Activated T-helper 1 cell treated with anti-CD3 and anti-CD28 coated beads, Interleukin-12 subunit alpha, Interleukin-12 subunit beta, Interleukin-2, Interleukin-4 antibody, amounts not matched to agents 30 ng/mL and 10 ng/mL and 1 ng/mL, durations not matched to agents 14 hours and 24 hours and 36 hours (primary cell): Measurements from ENCODE around the gene TEPSIN. TPM values are rescaled to one million over a fixed set of nuclear protein-coding genes. Genes with fewer than 3 reads are reported as not detected.

Experiments used
- DNase-seq: peaks from one replicate; pipeline ENCODE4 v3.0.0; 2021; ENCODE audit warnings: low spot score
- H3K27ac Mint-ChIP-seq: one replicate; pipeline ENCODE4 v1.8.0; 2021; ENCODE audit warnings: mild to moderate bottlenecking, mixed read lengths
- H3K27me3 Mint-ChIP-seq: one replicate; pipeline ENCODE4 v1.8.0; 2022; ENCODE audit warnings: mild to moderate bottlenecking, moderate library complexity, mixed read lengths; ENCODE audit not compliant: insufficient read depth
- H3K36me3 Mint-ChIP-seq: one replicate; pipeline ENCODE4 v1.8.0; 2021; ENCODE audit warnings: low read depth, mixed read lengths
- H3K4me1 Mint-ChIP-seq: one replicate; pipeline ENCODE4 v1.8.0; 2021; ENCODE audit warnings: low read depth, mixed read lengths
- H3K4me3 Mint-ChIP-seq: one replicate; pipeline ENCODE4 v1.8.0; 2021; ENCODE audit warnings: mild to moderate bottlenecking, moderate library complexity, mixed read lengths
- H3K9me3 Mint-ChIP-seq: one replicate; pipeline ENCODE4 v1.8.0; 2021; ENCODE audit warnings: mixed read lengths
- intact Hi-C: fragments of 100-400 bp; cut with micrococcal nuclease; formaldehyde crosslinking; loops from one replicate; pipeline ENCODE4 v1.15.1; 2024
- total RNA-seq: library from RNA; stranded (reverse); gene quantifications from 2 replicates; pipeline ENCODE4 v1.2.3, GENCODE V29; 2022

TEPSIN gene, protein sequence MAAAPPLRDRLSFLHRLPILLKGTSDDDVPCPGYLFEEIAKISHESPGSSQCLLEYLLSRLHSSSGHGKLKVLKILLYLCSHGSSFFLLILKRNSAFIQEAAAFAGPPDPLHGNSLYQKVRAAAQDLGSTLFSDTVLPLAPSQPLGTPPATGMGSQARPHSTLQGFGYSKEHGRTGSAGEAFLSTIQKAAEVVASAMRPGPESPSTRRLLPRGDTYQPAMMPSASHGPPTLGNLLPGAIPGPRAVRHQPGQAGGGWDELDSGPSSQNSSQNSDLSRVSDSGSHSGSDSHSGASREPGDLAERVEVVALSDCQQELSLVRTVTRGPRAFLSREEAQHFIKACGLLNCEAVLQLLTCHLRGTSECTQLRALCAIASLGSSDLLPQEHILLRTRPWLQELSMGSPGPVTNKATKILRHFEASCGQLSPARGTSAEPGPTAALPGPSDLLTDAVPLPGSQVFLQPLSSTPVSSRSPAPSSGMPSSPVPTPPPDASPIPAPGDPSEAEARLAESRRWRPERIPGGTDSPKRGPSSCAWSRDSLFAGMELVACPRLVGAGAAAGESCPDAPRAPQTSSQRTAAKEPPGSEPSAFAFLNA
- 37.7 and 41.0 TPM in 2 replicates for total RNA-seq

- Mint-ChIP-seq H3K27me3 (peaks cover 2% of the 10 kb centered on the region), H3K4me1 (peaks cover 19% of the 10 kb centered on the region), H3K9me3 (no peaks in the 10 kb centered on the region), H3K4me3 (peak within 1 kb of the TSS; percentile 96), H3K27ac (peak within 1 kb of the TSS; percentile 94), H3K36me3 (peaks cover 20% of the 10 kb centered on the region)
- intact Hi-C loops: loop anchor here (1.0 kb wide), 4 partner anchors 16 to 824 kb away; partner anchors contain the start of genes ENDOV and SLC38A10
- DNase-seq: peak; percentile 95
Observed at GRCh38 chr17:81238815-81239713, at the start of gene TEPSIN, which contains the start of gene NDUFAF8. TEPSIN (minus strand) TSS chr17:81239055; CDS start chr17:81239033, 22 bp downstream. NDUFAF8 (plus strand) TSS chr17:81239318; CDS start chr17:81239364, 46 bp downstream.

DNA sequence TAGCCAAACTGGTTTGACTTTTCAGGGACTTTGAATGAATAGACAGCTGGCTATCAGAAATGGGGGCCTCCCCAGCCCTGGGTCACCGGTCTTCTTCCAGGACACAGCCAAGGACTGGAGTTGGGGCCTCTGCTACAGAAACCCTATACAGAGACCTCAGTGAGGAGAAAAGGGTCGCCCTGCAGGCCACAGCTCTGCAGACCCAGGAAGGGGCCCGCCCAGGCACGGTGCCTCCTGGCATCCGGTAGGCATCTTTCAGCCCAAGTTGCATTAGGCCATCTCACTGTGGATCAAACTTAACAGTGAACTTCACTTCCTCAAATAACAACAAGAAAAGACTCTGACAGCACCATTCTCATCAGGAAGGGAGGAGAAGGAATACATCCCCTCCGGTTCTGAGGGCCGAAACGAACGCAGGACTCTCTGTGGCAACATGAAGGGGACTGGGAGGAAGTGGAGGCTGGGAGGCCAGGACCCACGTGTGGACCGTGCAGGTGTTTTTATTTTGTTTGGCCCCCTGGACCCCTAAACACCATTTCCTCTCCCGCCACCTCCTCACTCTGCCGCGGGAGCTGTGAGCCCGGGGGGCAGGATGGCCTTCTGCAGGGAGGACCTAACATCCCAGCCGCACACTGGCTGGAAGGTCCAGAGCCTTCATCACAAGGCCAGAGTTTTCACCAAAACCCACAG, 49.0 kb upstream of the TEPSIN start:
- Mint-ChIP-seq H3K36me3 (peaks cover 29% of the 10 kb centered on the region), H3K4me1 (peaks cover 32% of the 10 kb centered on the region), H3K27me3 (no peaks in the 10 kb centered on the region), H3K4me3 (no peak overlapping the region), H3K9me3 (no peaks in the 10 kb centered on the region), H3K27ac (no peak overlapping the region)
- DNase-seq: no peak
- intact Hi-C loops: no loop called here

- H3K27me3 Mint-ChIP-seq: no peaks in the 10 kb centered on the region
- peaks cover 29% of the 10 kb centered on the region for H3K36me3 Mint-ChIP-seq
- H3K27ac Mint-ChIP-seq: peak overlapping the region; percentile 76
- intact Hi-C loops: no loop called here
- H3K9me3 Mint-ChIP-seq: no peaks in the 10 kb centered on the region
- H3K4me1 Mint-ChIP-seq: peaks cover 32% of the 10 kb centered on the region
- H3K4me3 Mint-ChIP-seq: peak overlapping the region; percentile 85
- DNase-seq: no peak
Observed at GRCh38 chr17:81287152-81287551, 48.3 kb upstream of the TEPSIN start.

GRCh38 chr17:81286491-81287145, 47.8 kb upstream of the TEPSIN start:
- Mint-ChIP-seq H3K4me1 (peaks cover 29% of the 10 kb centered on the region), H3K4me3 (peak overlapping the region; percentile 85), H3K27ac (peak overlapping the region; percentile 76), H3K27me3 (no peaks in the 10 kb centered on the region), H3K36me3 (peaks cover 29% of the 10 kb centered on the region), H3K9me3 (no peaks in the 10 kb centered on the region)
- no peak for DNase-seq
- intact Hi-C loops: no loop called here

DNA sequence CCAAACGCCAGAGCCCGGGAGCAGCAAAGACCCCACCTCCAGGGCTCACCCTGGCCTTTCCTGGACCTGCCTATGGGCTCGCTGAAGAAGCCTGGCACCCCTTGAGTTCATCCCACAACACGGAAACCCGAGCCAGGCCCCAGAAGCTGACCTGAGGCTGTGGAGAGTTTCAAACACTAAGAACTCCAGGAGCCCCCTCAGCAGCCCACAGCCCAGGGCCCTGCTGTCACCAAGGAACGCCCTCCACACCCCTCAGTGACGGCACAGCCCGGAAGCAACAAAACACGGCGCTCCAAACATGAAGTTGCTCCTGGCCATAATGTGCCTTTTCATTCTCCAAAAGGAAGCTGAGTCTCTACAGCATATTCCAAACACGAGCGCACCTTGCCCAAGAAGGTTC, 47.0 kb upstream of the TEPSIN start:
- Mint-ChIP-seq H3K27me3 (no peaks in the 10 kb centered on the region), H3K4me3 (peak overlapping the region; percentile 85), H3K27ac (peak overlapping the region; percentile 95), H3K9me3 (no peaks in the 10 kb centered on the region), H3K36me3 (peaks cover 28% of the 10 kb centered on the region), H3K4me1 (peaks cover 26% of the 10 kb centered on the region)
- intact Hi-C loops: loop anchor here (1.0 kb wide), 2 partner anchors 9 to 63 kb away; partner anchors contain the start of gene SLC38A10
- no peak for DNase-seq

DNA sequence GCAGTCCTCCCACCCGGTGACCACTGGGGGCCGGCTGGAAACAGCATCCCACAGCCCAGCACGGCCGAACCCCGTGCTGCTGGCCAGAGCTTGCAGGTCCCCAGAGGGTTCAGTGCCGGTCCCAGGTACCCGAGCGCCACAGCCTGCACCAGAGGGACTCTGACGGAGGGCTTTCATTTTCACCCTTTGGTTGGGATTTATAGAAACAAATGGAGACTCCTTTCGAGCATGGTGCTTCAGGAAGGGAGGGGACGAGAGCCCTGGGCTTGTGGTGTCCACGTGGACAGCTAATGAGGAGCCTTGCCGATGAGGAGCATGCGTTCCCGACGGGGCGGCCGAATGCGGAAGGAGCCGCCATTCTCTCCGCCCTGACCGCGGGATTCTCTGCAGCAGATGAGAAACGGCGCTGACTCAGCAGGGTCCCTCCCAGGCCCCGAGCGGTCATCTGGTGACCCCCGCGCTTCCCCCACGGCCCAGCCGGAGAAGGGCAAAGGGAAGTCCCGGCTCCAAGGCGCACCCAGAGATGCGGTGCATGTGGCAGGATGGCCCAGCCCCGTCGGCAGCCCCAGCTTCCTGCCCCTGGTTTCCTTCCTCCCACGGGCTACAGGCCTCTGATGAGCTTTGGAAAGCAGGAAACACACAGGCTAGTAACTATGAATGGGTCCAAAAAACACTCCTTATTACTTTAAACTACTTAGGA, 46.5 kb upstream of the TEPSIN start:
- intact Hi-C loops: loop anchor here (1.0 kb wide), 2 partner anchors 10 to 62 kb away; partner anchors contain the start of gene SLC38A10
- Mint-ChIP-seq H3K4me1 (peaks cover 26% of the 10 kb centered on the region), H3K27me3 (no peaks in the 10 kb centered on the region), H3K36me3 (peaks cover 30% of the 10 kb centered on the region), H3K9me3 (no peaks in the 10 kb centered on the region), H3K27ac (peak overlapping the region; percentile 95), H3K4me3 (peak overlapping the region; percentile 85)
- DNase-seq: peak; percentile 51

DNA sequence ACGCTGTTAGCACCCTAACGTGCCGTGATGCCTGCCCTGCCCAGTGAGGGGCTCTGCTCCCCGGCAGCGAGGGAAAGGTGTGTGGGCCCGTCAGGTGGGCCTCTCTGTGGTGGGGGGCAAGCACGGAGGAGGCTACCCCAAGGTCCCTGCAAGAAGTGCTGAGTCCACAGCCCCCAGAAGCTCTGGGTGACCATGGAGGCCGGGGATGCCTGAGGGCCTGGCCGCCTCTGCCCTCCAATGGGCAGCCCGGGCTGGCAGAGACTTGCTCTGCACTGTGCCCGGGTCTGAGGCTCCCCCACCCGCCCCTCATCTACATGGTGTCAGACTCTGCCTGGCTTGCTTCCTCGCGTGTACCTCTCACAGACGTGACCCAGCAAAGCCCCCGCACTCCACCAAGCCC, 44.0 kb upstream of the TEPSIN start:
- peak overlapping the region; percentile 7 for H3K4me3 Mint-ChIP-seq
- no peaks in the 10 kb centered on the region for H3K9me3 Mint-ChIP-seq
- H3K27ac Mint-ChIP-seq: peak overlapping the region; percentile 23
- H3K27me3 Mint-ChIP-seq: no peaks in the 10 kb centered on the region
- H3K4me1 Mint-ChIP-seq: peaks cover 26% of the 10 kb centered on the region
- intact Hi-C loops: no loop called here
- H3K36me3 Mint-ChIP-seq: peaks cover 31% of the 10 kb centered on the region
- DNase-seq: no peak

DNA sequence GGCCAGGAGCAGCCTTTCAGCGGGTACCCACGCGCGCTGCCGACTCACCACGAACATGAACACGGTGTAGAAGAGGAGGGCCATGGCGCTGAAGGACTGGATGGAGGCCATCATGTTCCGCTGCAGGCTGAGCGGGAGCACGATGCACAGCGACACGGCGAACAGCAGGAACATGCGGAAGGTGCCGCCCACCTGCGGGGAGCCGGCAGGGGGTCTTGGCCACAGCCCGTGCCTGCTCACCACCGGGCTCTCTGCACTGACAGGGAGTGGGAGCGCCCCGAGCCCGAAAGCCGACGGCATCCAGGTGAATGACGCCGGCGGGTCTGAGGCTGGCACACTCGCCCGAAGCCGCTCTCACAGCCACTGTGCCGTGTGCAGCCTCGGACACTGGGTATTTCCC, 43.3 kb upstream of the TEPSIN start:
- Mint-ChIP-seq H3K4me3 (no peak overlapping the region), H3K9me3 (no peaks in the 10 kb centered on the region), H3K36me3 (peaks cover 25% of the 10 kb centered on the region), H3K27me3 (no peaks in the 10 kb centered on the region), H3K27ac (no peak overlapping the region), H3K4me1 (peaks cover 22% of the 10 kb centered on the region)
- no peak for DNase-seq
- intact Hi-C loops: no loop called here

GRCh38 chr17:81280571-81280970, 41.7 kb upstream of the TEPSIN start:
- intact Hi-C loops: no loop called here
- peaks cover 24% of the 10 kb centered on the region for H3K36me3 Mint-ChIP-seq
- H3K9me3 Mint-ChIP-seq: no peaks in the 10 kb centered on the region
- no peak overlapping the region for H3K4me3 Mint-ChIP-seq
- H3K27ac Mint-ChIP-seq: no peak overlapping the region
- DNase-seq: no peak
- no peaks in the 10 kb centered on the region for H3K27me3 Mint-ChIP-seq
- H3K4me1 Mint-ChIP-seq: peaks cover 10% of the 10 kb centered on the region

DNA sequence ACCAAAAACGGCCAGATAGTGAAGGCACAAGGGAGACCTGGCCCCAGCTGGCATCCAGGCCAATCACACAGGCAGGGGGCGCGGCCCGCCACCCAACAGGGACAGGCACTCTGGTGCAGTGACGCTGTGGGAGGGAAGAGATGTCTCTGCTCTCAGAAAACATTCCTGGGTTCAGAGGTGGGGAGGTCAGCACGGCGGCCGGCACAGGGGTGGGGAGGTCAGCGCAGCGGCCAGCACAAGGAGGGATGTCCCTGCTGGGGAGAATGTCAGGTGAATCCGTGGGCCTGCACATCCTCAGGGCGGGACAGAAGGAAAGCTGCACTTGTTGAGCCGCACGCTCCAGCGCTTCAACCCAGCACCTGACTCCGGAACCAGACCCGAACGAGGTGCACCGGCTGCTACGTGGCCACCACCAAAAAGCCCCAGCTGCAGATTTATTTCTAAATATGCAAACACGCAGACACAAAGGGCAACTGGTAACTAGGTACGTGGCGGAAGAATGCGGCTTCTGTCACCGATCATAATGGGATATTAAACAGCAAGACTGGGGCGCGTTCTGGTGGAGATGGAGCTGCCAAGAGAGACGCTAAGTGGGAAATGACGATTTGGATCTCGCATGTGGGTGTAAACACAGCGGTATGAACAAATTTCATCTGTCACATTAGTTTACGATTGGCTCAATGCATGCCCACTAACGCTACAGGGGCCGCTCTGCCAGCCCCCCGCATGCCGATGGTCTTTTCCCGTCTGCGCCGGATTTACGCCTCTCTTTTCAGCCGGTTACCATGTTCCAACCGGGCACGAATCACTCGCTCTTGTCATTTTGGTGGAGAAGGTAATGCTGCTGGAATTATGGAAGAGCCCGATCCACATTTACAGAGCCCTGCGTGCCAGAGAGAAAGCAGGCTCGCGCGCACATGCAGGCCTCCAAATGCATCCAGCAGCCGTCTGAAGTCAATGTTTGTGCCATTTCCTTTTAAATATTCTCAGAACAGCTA, 40.7 kb upstream of the TEPSIN start:
- intact Hi-C loops: no loop called here
- no peak for DNase-seq
- no peaks in the 10 kb centered on the region for H3K9me3 Mint-ChIP-seq
- peaks cover under 1% of the 10 kb centered on the region for H3K4me1 Mint-ChIP-seq
- H3K36me3 Mint-ChIP-seq: peaks cover 21% of the 10 kb centered on the region
- H3K4me3 Mint-ChIP-seq: no peak overlapping the region
- no peak overlapping the region for H3K27ac Mint-ChIP-seq
- no peaks in the 10 kb centered on the region for H3K27me3 Mint-ChIP-seq
